ENCODE results near the gene CRACDL.

CRACDL gene

DNA sequence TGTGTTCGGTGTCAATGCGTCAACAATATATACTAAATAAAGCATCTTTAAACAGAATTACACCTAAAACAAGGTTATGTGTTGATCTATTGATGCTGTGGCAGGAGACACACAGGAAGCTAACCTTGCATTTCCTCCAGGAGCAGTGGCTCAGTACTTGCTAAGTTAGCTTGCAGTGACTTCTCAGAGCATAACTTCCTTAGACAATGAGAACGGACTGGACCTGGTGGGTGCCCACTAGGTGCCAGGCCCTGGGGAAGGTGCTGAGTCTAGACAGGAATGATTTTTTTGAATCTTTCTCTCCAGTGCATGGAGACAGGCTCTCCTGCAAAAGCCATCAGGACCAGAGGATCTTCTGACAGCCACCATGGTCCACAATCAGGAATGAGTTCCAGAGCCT lies 131.3 kb downstream of the CRACDL start:
- Histone ChIP-seq H2BK120ac (ENCODE audit: insufficient read depth, low read length, poor library complexity) (no peak overlapping the region), H4K12ac (ENCODE audit: low read depth, low read length) (no peak overlapping the region), H3K79me1 (ENCODE audit: low read length) (peaks cover 4% of the 10 kb centered on the region), H2BK5ac (ENCODE audit: low read depth, low read length, poor library complexity) (no peak overlapping the region), H3K27me3 (ENCODE audit: insufficient read depth, low read length) (no peaks in the 10 kb centered on the region), H2AK5ac (ENCODE audit: low read length) (no peak overlapping the region), H4K91ac (ENCODE audit: low read depth, low read length) (no peak overlapping the region), H3K4me1 (ENCODE audit: control insufficient read depth in 1 of 2, insufficient read depth in 2 of 2, low read length in 2 of 2) (peaks cover 7 to 11% of the 10 kb centered on the region in 2 experiments), H3K27ac (ENCODE audit: low read depth, low read length) (no peak overlapping the region), H2AFZ (ENCODE audit: insufficient read depth, low read length, poor library complexity) (no peak overlapping the region), H3K4ac (ENCODE audit: low read depth, low read length) (no peak overlapping the region), H4K8ac (ENCODE audit: low read depth, low read length) (peak overlapping the region; percentile 7), H3K36me3 (ENCODE audit: control insufficient read depth in 1 of 2, insufficient read depth in 2 of 2, low read length in 2 of 2) (no peaks in the 10 kb centered on the region), H3K4me2 (ENCODE audit: low read length) (no peak overlapping the region), H2BK12ac (ENCODE audit: low read length) (no peak overlapping the region), H3K79me2 (ENCODE audit: control insufficient read depth, insufficient read depth, low read length, poor library complexity) (no peaks in the 10 kb centered on the region), H3K9ac (ENCODE audit: low read length) (no peak overlapping the region), H3K9me3 (ENCODE audit: insufficient read depth, low read depth, low read length) (no peaks in the 10 kb centered on the region), H3K23ac (ENCODE audit: low read length) (no peak overlapping the region), H3K14ac (ENCODE audit: low read length) (no peak overlapping the region), H3K18ac (ENCODE audit: low read length) (no peak overlapping the region), H3K4me3 (ENCODE audit: low read depth, low read length) (no peak overlapping the region)
- DNase-seq: no peak
- no CpG with 5 or more reads among the region's 3 CpGs for WGBS (ENCODE audit: extremely low coverage, insufficient coverage, insufficient read length)

GRCh38 chr2:98804265-98804650 lies 131.8 kb downstream of the CRACDL start:
- no CpG with 5 or more reads among the region's 8 CpGs for WGBS (ENCODE audit: extremely low coverage, insufficient coverage, insufficient read length)

DNA sequence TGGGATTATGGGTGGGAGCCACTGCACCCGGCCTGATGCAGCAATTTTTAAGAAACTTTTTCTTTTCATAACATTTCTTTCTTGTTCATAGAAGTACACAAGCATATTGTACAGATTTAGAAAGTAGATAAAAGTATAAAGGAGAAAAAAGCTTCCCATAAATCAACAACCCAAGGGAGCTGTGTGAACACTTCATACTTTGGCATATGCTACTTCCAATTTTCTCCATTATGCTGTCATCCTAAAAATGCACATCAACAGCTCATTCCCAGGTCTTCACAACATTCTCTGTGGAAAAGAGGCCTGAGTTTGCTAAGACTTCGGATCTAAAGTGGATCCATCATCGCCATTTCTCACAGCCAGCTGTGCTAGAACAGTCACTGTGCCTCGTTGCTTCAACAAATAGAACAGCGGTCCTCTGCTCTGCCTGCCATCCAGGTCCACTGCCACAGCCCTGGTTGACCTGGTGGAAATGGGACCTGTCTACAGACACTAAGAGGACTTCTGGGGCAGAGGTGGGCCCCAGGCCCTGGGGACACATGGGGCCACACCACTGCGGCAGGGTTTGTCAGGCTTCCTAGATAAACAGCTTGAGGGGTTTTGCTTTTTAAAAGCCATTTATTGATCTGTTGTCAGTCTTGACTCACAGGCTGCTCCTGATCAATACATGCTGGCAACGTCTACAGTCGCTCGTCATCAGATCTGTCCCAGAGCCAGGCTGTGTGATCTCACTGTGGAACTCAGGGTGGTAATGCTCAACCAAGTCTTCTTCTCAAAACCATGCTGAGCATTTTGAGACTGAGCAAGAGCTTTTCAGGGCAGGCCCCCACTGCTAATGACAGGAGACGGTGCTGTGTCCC lies 132.4 kb downstream of the CRACDL start:
- Histone ChIP-seq H2BK120ac (ENCODE audit: insufficient read depth, low read length, poor library complexity) (no peak overlapping the region), H3K4ac (ENCODE audit: low read depth, low read length) (no peak overlapping the region), H3K79me2 (ENCODE audit: control insufficient read depth, insufficient read depth, low read length, poor library complexity) (no peaks in the 10 kb centered on the region)

More at GRCh38 chr2:98804265-98804650, 131.8 kb downstream of the CRACDL start:
- no peak overlapping the region for H3K9ac ChIP-seq (ENCODE audit: low read length)
- no peak overlapping the region for H3K4ac ChIP-seq (ENCODE audit: low read depth, low read length)
- no peak overlapping the region for H2BK120ac ChIP-seq (ENCODE audit: insufficient read depth, low read length, poor library complexity)
- no peak for DNase-seq
- H3K18ac ChIP-seq (ENCODE audit: low read length): no peak overlapping the region
- H3K27me3 ChIP-seq (ENCODE audit: insufficient read depth, low read length): no peaks in the 10 kb centered on the region
- no peak overlapping the region for H3K4me3 ChIP-seq (ENCODE audit: low read depth, low read length)
- no peak overlapping the region for H2AK5ac ChIP-seq (ENCODE audit: low read length)
- H2BK5ac ChIP-seq (ENCODE audit: low read depth, low read length, poor library complexity): no peak overlapping the region
- H4K12ac ChIP-seq (ENCODE audit: low read depth, low read length): no peak overlapping the region
- no peak overlapping the region for H3K4me2 ChIP-seq (ENCODE audit: low read length)
- H3K36me3 ChIP-seq (ENCODE audit: control insufficient read depth in 1 of 2, insufficient read depth in 2 of 2, low read length in 2 of 2): no peaks in the 10 kb centered on the region
- H3K4me1 ChIP-seq (ENCODE audit: control insufficient read depth in 1 of 2, insufficient read depth in 2 of 2, low read length in 2 of 2): peaks cover 7 to 11% of the 10 kb centered on the region in 2 experiments
- no peak overlapping the region for H3K23ac ChIP-seq (ENCODE audit: low read length)
- H3K9me3 ChIP-seq (ENCODE audit: insufficient read depth, low read depth, low read length): no peaks in the 10 kb centered on the region
- H3K79me2 ChIP-seq (ENCODE audit: control insufficient read depth, insufficient read depth, low read length, poor library complexity): no peaks in the 10 kb centered on the region
- H4K8ac ChIP-seq (ENCODE audit: low read depth, low read length): no peak overlapping the region
- H3K79me1 ChIP-seq (ENCODE audit: low read length): peaks cover 4% of the 10 kb centered on the region
- no peak overlapping the region for H2AFZ ChIP-seq (ENCODE audit: insufficient read depth, low read length, poor library complexity)
- H2BK12ac ChIP-seq (ENCODE audit: low read length): no peak overlapping the region
- H3K27ac ChIP-seq (ENCODE audit: low read depth, low read length): no peak overlapping the region
- H3K14ac ChIP-seq (ENCODE audit: low read length): no peak overlapping the region
- H4K91ac ChIP-seq (ENCODE audit: low read depth, low read length): no peak overlapping the region

GRCh38 chr2:98802344-98802743 lies 133.7 kb downstream of the CRACDL start:
- H3K9me3 ChIP-seq (ENCODE audit: insufficient read depth, low read depth, low read length): no peaks in the 10 kb centered on the region
- no peak overlapping the region for H2AFZ ChIP-seq (ENCODE audit: insufficient read depth, low read length, poor library complexity)
- no peak overlapping the region for H3K27ac ChIP-seq (ENCODE audit: low read depth, low read length)
- no peak overlapping the region for H3K14ac ChIP-seq (ENCODE audit: low read length)
- H3K4me1 ChIP-seq (ENCODE audit: control insufficient read depth in 1 of 2, insufficient read depth in 2 of 2, low read length in 2 of 2): peaks cover 10 to 11% of the 10 kb centered on the region in 2 experiments
- no peak overlapping the region for H4K91ac ChIP-seq (ENCODE audit: low read depth, low read length)
- H3K79me2 ChIP-seq (ENCODE audit: control insufficient read depth, insufficient read depth, low read length, poor library complexity): no peaks in the 10 kb centered on the region
- no peak overlapping the region for H3K18ac ChIP-seq (ENCODE audit: low read length)
- H3K27me3 ChIP-seq (ENCODE audit: insufficient read depth, low read length): no peaks in the 10 kb centered on the region
- H2AK5ac ChIP-seq (ENCODE audit: low read length): no peak overlapping the region
- H4K12ac ChIP-seq (ENCODE audit: low read depth, low read length): no peak overlapping the region
- H3K36me3 ChIP-seq (ENCODE audit: control insufficient read depth in 1 of 2, insufficient read depth in 2 of 2, low read length in 2 of 2): no peaks in the 10 kb centered on the region
- H3K4ac ChIP-seq (ENCODE audit: low read depth, low read length): no peak overlapping the region
- no peak overlapping the region for H2BK5ac ChIP-seq (ENCODE audit: low read depth, low read length, poor library complexity)
- no peak overlapping the region for H3K4me2 ChIP-seq (ENCODE audit: low read length)
- no peak for DNase-seq
- H3K23ac ChIP-seq (ENCODE audit: low read length): no peak overlapping the region
- H4K8ac ChIP-seq (ENCODE audit: low read depth, low read length): no peak overlapping the region
- H2BK12ac ChIP-seq (ENCODE audit: low read length): no peak overlapping the region
- no CpG with 5 or more reads among the region's 8 CpGs for WGBS (ENCODE audit: extremely low coverage, insufficient coverage, insufficient read length)
- no peak overlapping the region for H2BK120ac ChIP-seq (ENCODE audit: insufficient read depth, low read length, poor library complexity)
- H3K4me3 ChIP-seq (ENCODE audit: low read depth, low read length): no peak overlapping the region
- no peak overlapping the region for H3K9ac ChIP-seq (ENCODE audit: low read length)
- H3K79me1 ChIP-seq (ENCODE audit: low read length): peaks cover 4% of the 10 kb centered on the region

More for the DNA sequence above, 132.4 kb downstream of the CRACDL start:
- Histone ChIP-seq H3K4me2 (ENCODE audit: low read length) (no peak overlapping the region), H3K14ac (ENCODE audit: low read length) (peak overlapping the region; percentile 25), H3K9me3 (ENCODE audit: insufficient read depth, low read depth, low read length) (no peaks in the 10 kb centered on the region), H2BK5ac (ENCODE audit: low read depth, low read length, poor library complexity) (peak overlapping the region; percentile 19), H3K4me3 (ENCODE audit: low read depth, low read length) (no peak overlapping the region), H4K91ac (ENCODE audit: low read depth, low read length) (no peak overlapping the region), H4K8ac (ENCODE audit: low read depth, low read length) (no peak overlapping the region), H3K4me1 (ENCODE audit: control insufficient read depth in 1 of 2, insufficient read depth in 2 of 2, low read length in 2 of 2) (peaks cover 10 to 11% of the 10 kb centered on the region in 2 experiments), H2AFZ (ENCODE audit: insufficient read depth, low read length, poor library complexity) (no peak overlapping the region), H3K27ac (ENCODE audit: low read depth, low read length) (no peak overlapping the region), H3K36me3 (ENCODE audit: control insufficient read depth in 1 of 2, insufficient read depth in 2 of 2, low read length in 2 of 2) (no peaks in the 10 kb centered on the region), H3K18ac (ENCODE audit: low read length) (no peak overlapping the region), H4K12ac (ENCODE audit: low read depth, low read length) (no peak overlapping the region), H3K9ac (ENCODE audit: low read length) (no peak overlapping the region), H3K27me3 (ENCODE audit: insufficient read depth, low read length) (no peaks in the 10 kb centered on the region), H2AK5ac (ENCODE audit: low read length) (peak overlapping the region; percentile 59), H2BK12ac (ENCODE audit: low read length) (no peak overlapping the region), H3K79me1 (ENCODE audit: low read length) (peaks cover 4% of the 10 kb centered on the region), H3K23ac (ENCODE audit: low read length) (no peak overlapping the region)
- WGBS (ENCODE audit: extremely low coverage, insufficient coverage, insufficient read length): no CpG with 5 or more reads among the region's 10 CpGs
- DNase-seq: no peak
